Measurements from ENCODE around the gene CLASP1. TPM values are rescaled to one million over a fixed set of nuclear protein-coding genes. Genes with fewer than 3 reads are reported as not detected.

The CLASP1 gene
- total and polyA plus RNA-seq, 4 experiments from 2014 or later = 3.3 to 68.7 (median 42.1) TPM

DNA sequence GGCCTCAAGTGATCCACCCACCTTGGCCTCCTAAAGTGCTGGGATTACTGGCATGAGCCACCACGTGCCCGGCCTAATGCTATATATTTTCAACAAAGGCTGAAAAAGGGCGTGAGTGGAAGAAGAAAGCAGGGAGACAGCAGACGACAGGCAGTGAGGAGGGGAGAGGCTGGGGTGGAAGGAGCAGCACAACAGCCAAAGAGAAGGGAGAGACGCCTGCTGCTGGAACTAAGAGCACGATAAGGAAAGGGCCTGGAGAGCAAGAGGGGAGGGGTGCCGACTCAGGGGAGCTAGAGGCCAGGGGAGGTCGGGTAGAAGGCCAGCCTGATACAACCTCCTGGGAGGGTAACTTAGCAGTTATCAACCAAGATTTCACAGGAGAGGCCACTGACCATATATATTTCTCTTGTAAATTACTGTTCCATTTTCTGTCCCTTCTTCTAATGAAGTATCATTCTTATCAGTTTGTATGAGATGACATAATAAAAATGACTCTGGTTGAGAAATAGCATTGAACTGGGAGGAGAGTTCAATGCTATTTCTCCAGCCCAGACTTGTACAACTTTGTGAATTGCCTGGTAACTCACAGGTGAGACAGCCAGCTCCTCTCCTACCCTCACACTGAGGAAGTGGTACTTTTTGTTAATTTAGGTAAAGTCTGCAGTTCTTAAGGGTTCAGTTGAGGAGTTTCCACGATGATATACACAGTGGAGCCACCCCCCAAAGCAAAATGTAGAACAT is 124.4 kb downstream of the CLASP1 start:
- no peaks in the 10 kb centered on the region for H3K9me3 Mint-ChIP-seq
- H3K4me3 ChIP-seq (ENCODE audit: low read length in 2 of 2) = no peak overlapping the region
- CTCF ChIA-PET (ENCODE audit: partially characterized antibody) = no interaction called here
- intact Hi-C loops (cut with micrococcal nuclease) = no loop called here
- peaks cover 14 to 18% (median 16%) of the 10 kb centered on the region in 4 donors for H3K4me1 Mint-ChIP-seq
- H3K27me3 ChIP-seq (ENCODE audit: insufficient read depth, low read length) = no peaks in the 10 kb centered on the region
- H3K4me1 ChIP-seq (ENCODE audit: insufficient read depth, low read length) = peaks cover 14% of the 10 kb centered on the region
- no peak overlapping the region for H3K27ac ChIP-seq (ENCODE audit: low read depth, low read length)
- H3K9me3 ChIP-seq (ENCODE audit: control insufficient read depth in 1 of 2, low read length in 2 of 2) = no peaks in the 10 kb centered on the region
- DNase-seq = no peak
- POLR2A ChIA-PET (ENCODE audit: partially characterized antibody) = no interaction called here
- H3K36me3 ChIP-seq (ENCODE audit: insufficient read depth, low read length) = peaks cover 18% of the 10 kb centered on the region
- peaks cover 11 to 52% of the 10 kb centered on the region in 2 donors for H3K36me3 Mint-ChIP-seq
- no peak overlapping the region for H3K4me3 Mint-ChIP-seq
- H3K27ac Mint-ChIP-seq = peak overlapping the region in 2 of 7 donors; percentile 51 to 68
- no peaks in the 10 kb centered on the region for H3K27me3 Mint-ChIP-seq

DNA sequence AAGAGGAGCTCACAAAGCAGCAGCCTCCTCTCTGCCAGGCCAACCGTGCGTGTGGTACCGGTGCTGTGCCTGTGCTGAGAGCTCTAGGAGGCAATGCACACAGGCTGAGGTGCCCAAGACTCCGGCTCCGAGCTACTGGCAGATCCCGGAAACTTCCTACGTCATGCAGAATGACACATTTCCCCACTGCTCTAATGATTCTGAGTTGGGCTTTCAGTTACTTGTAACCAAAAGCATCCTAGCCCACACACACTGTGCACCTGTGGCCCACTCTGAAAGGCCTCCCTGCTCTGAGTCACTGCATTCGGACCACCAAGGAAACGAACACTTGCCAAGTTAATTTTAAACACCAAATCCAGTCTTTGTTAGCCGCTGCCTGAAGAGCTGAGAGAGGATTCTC is 127.9 kb downstream of the CLASP1 start:
- no peak overlapping the region for H3K27ac ChIP-seq (ENCODE audit: low read depth, low read length)
- H3K36me3 Mint-ChIP-seq = peaks cover 22 to 66% of the 10 kb centered on the region in 2 donors
- intact Hi-C loops (cut with micrococcal nuclease) = no loop called here
- no peaks in the 10 kb centered on the region for H3K27me3 ChIP-seq (ENCODE audit: insufficient read depth, low read length)
- ChIA-PET POLR2A (ENCODE audit: partially characterized antibody) (interaction anchor here (2.4 kb wide), 1 partner anchor 10 kb away, joined by 9 read pairs; the partner anchor contains the start of gene RNU4ATAC), CTCF (ENCODE audit: partially characterized antibody) (interaction anchor here (0.9 kb wide), 1 partner anchor 232 kb away, joined by 4 read pairs; no protein-coding TSS in a partner anchor)
- no peak overlapping the region for H3K4me3 ChIP-seq (ENCODE audit: low read length in 2 of 2)
- H3K4me3 Mint-ChIP-seq = no peak overlapping the region
- no peaks in the 10 kb centered on the region for H3K4me1 ChIP-seq (ENCODE audit: insufficient read depth, low read length)
- H3K36me3 ChIP-seq (ENCODE audit: insufficient read depth, low read length) = peaks cover 27% of the 10 kb centered on the region
- no peaks in the 10 kb centered on the region for H3K27me3 Mint-ChIP-seq
- no peak for DNase-seq
- H3K9me3 ChIP-seq (ENCODE audit: control insufficient read depth in 1 of 2, low read length in 2 of 2) = no peaks in the 10 kb centered on the region
- H3K9me3 Mint-ChIP-seq = no peaks in the 10 kb centered on the region
- H3K4me1 Mint-ChIP-seq = peaks cover 0 to 5% (median 1%) of the 10 kb centered on the region in 4 donors
- H3K27ac Mint-ChIP-seq = no peak overlapping the region

DNA sequence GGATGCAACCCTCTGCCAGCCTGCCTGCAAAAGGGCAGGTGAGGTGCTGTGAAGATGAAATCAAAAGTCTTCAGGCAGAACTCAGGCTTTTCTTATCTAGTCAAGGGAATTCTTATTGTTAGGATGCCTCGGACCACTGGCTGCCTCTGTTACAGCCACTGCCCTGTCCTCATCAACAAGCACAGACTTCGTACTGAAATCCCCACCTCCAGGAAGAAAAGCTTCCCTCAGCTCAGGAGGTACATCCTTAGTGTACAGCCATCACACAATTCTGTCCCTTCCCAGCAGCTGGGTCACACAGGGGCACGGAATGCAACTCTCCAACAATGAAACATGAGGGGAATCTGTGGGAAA is 128.6 kb downstream of the CLASP1 start:
- H3K4me3 Mint-ChIP-seq = no peak overlapping the region
- ChIA-PET POLR2A (ENCODE audit: partially characterized antibody) (interaction anchor here (0.6 to 2.4 kb wide), 2 partner anchors 10 to 240 kb away, joined by 3 to 9 read pairs; partner anchors contain the start of gene RNU4ATAC), CTCF (ENCODE audit: partially characterized antibody) (no interaction called here)
- no peak overlapping the region for H3K27ac Mint-ChIP-seq
- H3K9me3 Mint-ChIP-seq = no peaks in the 10 kb centered on the region
- intact Hi-C loops (cut with micrococcal nuclease) = no loop called here
- Histone ChIP-seq H3K36me3 (ENCODE audit: insufficient read depth, low read length) (peaks cover 26% of the 10 kb centered on the region), H3K9me3 (ENCODE audit: control insufficient read depth in 1 of 2, low read length in 2 of 2) (no peaks in the 10 kb centered on the region), H3K27ac (ENCODE audit: low read depth, low read length) (no peak overlapping the region), H3K4me3 (ENCODE audit: low read length in 2 of 2) (no peak overlapping the region), H3K27me3 (ENCODE audit: insufficient read depth, low read length) (no peaks in the 10 kb centered on the region), H3K4me1 (ENCODE audit: insufficient read depth, low read length) (no peaks in the 10 kb centered on the region)
- peaks cover 22 to 64% of the 10 kb centered on the region in 2 donors for H3K36me3 Mint-ChIP-seq
- H3K27me3 Mint-ChIP-seq = no peaks in the 10 kb centered on the region
- no peak for DNase-seq
- peaks cover 0 to 5% (median 3%) of the 10 kb centered on the region in 4 donors for H3K4me1 Mint-ChIP-seq

DNA sequence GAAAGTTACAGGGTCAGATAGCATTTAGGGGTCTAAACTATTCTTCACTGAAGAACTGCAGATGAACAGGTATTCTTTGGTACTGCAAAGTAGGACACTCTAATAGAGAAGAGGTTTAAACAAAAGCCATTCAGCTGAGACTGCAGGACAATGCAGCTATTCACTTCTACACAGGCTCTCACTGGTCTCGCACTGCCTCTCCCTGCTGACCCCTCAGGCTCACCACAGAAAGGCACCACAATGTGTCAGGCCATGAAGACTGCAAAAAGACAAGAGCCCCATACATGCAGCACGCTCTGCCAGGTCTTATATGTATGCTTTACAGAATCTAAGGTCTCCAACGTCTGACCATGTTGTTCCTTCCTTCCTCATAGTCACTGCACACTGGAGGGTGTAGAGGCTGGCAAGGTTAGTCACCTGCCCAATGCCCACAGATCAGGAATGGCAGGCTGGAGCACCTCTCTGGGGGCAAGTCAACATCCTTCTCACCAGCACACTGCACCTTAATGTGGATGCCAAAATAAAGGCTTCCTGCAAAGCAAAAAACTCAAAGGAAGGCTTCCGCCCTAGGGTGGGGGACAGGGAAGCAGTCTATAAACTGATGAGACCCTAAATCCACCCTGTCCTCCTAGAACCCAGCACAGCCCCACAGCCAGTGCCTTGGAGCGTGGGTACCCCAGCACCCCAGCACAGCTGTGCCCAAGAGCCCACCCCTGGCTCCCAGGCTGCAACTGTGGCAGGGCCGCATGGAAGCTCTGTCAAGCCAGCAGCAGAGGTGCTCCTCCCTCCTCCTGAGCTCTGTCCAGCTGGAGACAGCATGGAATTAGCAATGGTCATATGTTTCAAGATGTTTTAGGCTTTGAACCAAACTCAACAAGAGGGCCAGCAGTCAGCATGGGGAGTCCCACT is 129.3 kb downstream of the CLASP1 start:
- intact Hi-C loops (cut with micrococcal nuclease) = no loop called here
- ChIA-PET POLR2A (ENCODE audit: partially characterized antibody) (interaction anchor here (0.6 to 2.4 kb wide), 2 partner anchors 11 to 241 kb away, joined by 3 to 9 read pairs; partner anchors contain the start of gene RNU4ATAC), CTCF (ENCODE audit: partially characterized antibody) (no interaction called here)
- Histone ChIP-seq H3K9me3 (ENCODE audit: control insufficient read depth in 1 of 2, low read length in 2 of 2) (no peaks in the 10 kb centered on the region), H3K27me3 (ENCODE audit: insufficient read depth, low read length) (no peaks in the 10 kb centered on the region), H3K27ac (ENCODE audit: low read depth, low read length) (no peak overlapping the region), H3K36me3 (ENCODE audit: insufficient read depth, low read length) (peaks cover 26% of the 10 kb centered on the region), H3K4me3 (ENCODE audit: low read length in 2 of 2) (no peak overlapping the region), H3K4me1 (ENCODE audit: insufficient read depth, low read length) (no peaks in the 10 kb centered on the region)
- no peak for DNase-seq
- H3K4me1 Mint-ChIP-seq = peaks cover 0 to 5% (median 3%) of the 10 kb centered on the region in 4 donors
- peak overlapping the region in 1 of 7 donors; percentile 79 for H3K27ac Mint-ChIP-seq
- peaks cover 22 to 66% of the 10 kb centered on the region in 2 donors for H3K36me3 Mint-ChIP-seq
- H3K4me3 Mint-ChIP-seq = no peak overlapping the region
- no peaks in the 10 kb centered on the region for H3K27me3 Mint-ChIP-seq
- H3K9me3 Mint-ChIP-seq = no peaks in the 10 kb centered on the region

DNA sequence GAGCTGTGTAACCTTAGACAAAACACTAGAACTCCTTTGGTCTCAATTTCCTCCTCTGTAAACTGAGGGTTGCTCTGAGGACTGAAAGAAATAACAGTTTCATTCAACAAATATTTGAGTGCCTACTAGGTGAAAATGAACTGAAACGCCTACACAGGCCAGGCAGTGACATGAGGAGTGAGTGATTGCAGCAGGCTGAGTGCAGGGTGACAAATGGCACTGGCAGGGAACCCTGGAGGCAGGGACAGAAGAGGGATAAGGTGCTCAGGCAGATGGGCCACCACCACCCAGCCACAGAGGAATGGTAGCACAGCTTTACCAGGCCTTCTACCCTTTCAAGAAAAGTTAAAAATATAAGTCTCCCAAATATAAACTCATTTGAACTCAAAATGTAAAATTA is 130.1 kb downstream of the CLASP1 start:
- Histone ChIP-seq H3K4me1 (ENCODE audit: insufficient read depth, low read length) (no peaks in the 10 kb centered on the region), H3K27ac (ENCODE audit: low read depth, low read length) (no peak overlapping the region), H3K9me3 (ENCODE audit: control insufficient read depth in 1 of 2, low read length in 2 of 2) (no peaks in the 10 kb centered on the region), H3K36me3 (ENCODE audit: insufficient read depth, low read length) (peaks cover 26% of the 10 kb centered on the region), H3K4me3 (ENCODE audit: low read length in 2 of 2) (no peak overlapping the region), H3K27me3 (ENCODE audit: insufficient read depth, low read length) (no peaks in the 10 kb centered on the region)
- Mint-ChIP-seq H3K9me3 (no peaks in the 10 kb centered on the region), H3K27ac (peak overlapping the region in 3 of 7 donors; percentile 48 to 78 (median 68)), H3K36me3 (peaks cover 22 to 69% of the 10 kb centered on the region in 2 donors), H3K4me3 (no peak overlapping the region), H3K4me1 (peaks cover 0 to 6% (median 4%) of the 10 kb centered on the region in 4 donors), H3K27me3 (no peaks in the 10 kb centered on the region)
- intact Hi-C loops (cut with micrococcal nuclease) = no loop called here
- DNase-seq = no peak
- ChIA-PET CTCF (ENCODE audit: partially characterized antibody) (no interaction called here), POLR2A (ENCODE audit: partially characterized antibody) (no interaction called here)

DNA sequence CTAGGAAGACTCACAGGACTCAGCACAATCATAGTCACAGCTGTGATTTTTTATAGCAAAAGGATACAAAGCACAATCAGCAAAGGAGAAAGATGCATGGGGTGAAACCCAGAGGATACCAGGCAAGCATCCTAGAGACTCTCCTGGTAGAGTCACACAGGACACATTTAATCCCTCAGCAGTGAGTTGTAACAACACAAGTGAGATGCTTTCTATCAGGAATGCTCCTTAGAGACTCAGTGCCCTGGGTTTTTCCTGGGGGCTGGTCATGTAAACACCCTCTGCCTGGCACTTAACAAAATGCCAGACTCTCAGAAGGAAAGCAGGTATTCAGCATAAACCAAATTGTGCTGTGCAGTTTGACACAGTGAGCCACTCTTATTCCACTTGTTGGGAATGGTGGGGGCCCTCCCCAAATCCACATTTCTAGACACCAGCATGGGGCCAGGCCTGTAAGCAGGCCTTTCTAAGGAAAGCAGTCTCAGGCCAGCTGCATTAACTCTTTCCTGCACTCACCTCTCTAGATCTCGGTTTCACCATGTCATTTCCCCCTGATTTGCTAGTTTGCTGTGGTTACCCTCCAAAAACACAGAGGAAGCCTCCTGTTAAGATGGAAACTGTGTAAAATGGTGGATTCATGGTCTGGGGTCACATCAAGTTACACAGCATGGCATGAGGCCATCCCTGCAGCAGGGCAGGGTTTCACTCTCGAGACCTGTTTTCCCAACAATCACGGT is 135.5 kb downstream of the CLASP1 start:
- ChIA-PET POLR2A (ENCODE audit: partially characterized antibody) (no interaction called here), CTCF (ENCODE audit: partially characterized antibody) (no interaction called here)
- H3K36me3 Mint-ChIP-seq = peaks cover 46 to 64% of the 10 kb centered on the region in 2 donors
- H3K9me3 ChIP-seq (ENCODE audit: control insufficient read depth in 1 of 2, low read length in 2 of 2) = no peaks in the 10 kb centered on the region
- peaks cover 9% of the 10 kb centered on the region for H3K36me3 ChIP-seq (ENCODE audit: insufficient read depth, low read length)
- no peaks in the 10 kb centered on the region for H3K4me1 ChIP-seq (ENCODE audit: insufficient read depth, low read length)
- H3K27me3 Mint-ChIP-seq = no peaks in the 10 kb centered on the region
- no peak for DNase-seq
- no peak overlapping the region for H3K4me3 ChIP-seq (ENCODE audit: low read length in 2 of 2)
- peaks cover 0 to 6% (median 2%) of the 10 kb centered on the region in 8 donors for H3K9me3 Mint-ChIP-seq
- peaks cover 5 to 14% (median 9%) of the 10 kb centered on the region in 4 donors for H3K4me1 Mint-ChIP-seq
- H3K27ac ChIP-seq (ENCODE audit: low read depth, low read length) = no peak overlapping the region
- intact Hi-C loops (cut with micrococcal nuclease) = no loop called here
- H3K4me3 Mint-ChIP-seq = no peak overlapping the region
- no peaks in the 10 kb centered on the region for H3K27me3 ChIP-seq (ENCODE audit: insufficient read depth, low read length)
- H3K27ac Mint-ChIP-seq = peak overlapping the region in 6 of 7 donors; percentile 6 to 85 (median 30)

Data from CD4-positive, alpha-beta memory T cell (primary cell).